Naive thymus-derived CD8-positive, alpha-beta T cell (primary cell): ENCODE measurements around the gene BARD1. TPM values are rescaled to one million over a fixed set of nuclear protein-coding genes. Genes with fewer than 3 reads are reported as not detected.

Experiments
- ATAC-seq, 2 donors: fragments of 150-1000 bp; cut with Tn5 transposase in 1 of 2; sonication (Bioruptor Pico), chemical (Tn5 transposase) in 1 of 2; 1 replicate in 1 of 2; 2 replicates in 1 of 2; pipeline ENCODE4 v1.10.0; 2021; ENCODE audit warnings: mild to moderate bottlenecking in 2 of 2, moderate library complexity in 2 of 2
- POLR2A ChIA-PET: fragments of 350-600 bp; sonication (Branson Sonifier 250); formaldehyde crosslinking; loops from one replicate; lab custom pipeline; 2021; ENCODE audit warnings: antibody characterized with exemption; lab: Charles Lee
- DNase-seq, 10 donors: peaks; one replicate each; pipeline versions ENCODE4 v3.0.0 to v3.0.0-alpha.2; 2020 to 2022
- H3K27ac Mint-ChIP-seq, 10 donors: one replicate each; pipeline ENCODE4 v1.8.0; 2020 to 2022; ENCODE audit warnings: mild to moderate bottlenecking in 10 of 10, mixed read lengths in 10 of 10, moderate library complexity in 4 of 10, inconsistent platforms in 1 of 10
- H3K27me3 Mint-ChIP-seq, 5 donors: one replicate each; pipeline ENCODE4 v1.8.0; 2021 to 2022; ENCODE audit warnings: mixed read lengths in 5 of 5
- H3K36me3 Mint-ChIP-seq, 3 donors: one replicate each; pipeline ENCODE4 v1.8.0; 2020 to 2022; ENCODE audit warnings: mixed read lengths in 3 of 3, mild to moderate bottlenecking in 2 of 3, inconsistent platforms in 1 of 3
- H3K4me1 Mint-ChIP-seq, 4 donors: one replicate each; pipeline ENCODE4 v1.8.0; 2021 to 2022; ENCODE audit warnings: mixed read lengths in 4 of 4
- H3K4me3 Mint-ChIP-seq, 10 donors: one replicate each; pipeline ENCODE4 v1.8.0; 2020 to 2022; ENCODE audit warnings: mild to moderate bottlenecking in 10 of 10, mixed read lengths in 10 of 10, moderate library complexity in 6 of 10, inconsistent platforms in 1 of 10
- H3K9me3 Mint-ChIP-seq, 9 donors: one replicate each; pipeline ENCODE4 v1.8.0; 2020 to 2022; ENCODE audit warnings: mixed read lengths in 9 of 9, mild to moderate bottlenecking in 3 of 9, inconsistent platforms in 1 of 9, moderate library complexity in 1 of 9
- polyA plus RNA-seq, 3 donors: library from polyadenylated mRNA; unstranded; fragments of 300-500 nt; fragmentation: Illumina TruSeq; gene quantifications; one replicate each; pipeline ENCODE4 v1.2.3, GENCODE V29; 2021
- total RNA-seq, 8 experiments: library from RNA in 2 of 8; stranded (reverse) in 2 of 8; gene quantifications; one replicate each; pipeline ENCODE4 v1.2.3 and lab custom pipeline; 2021 to 2026

BARD1 gene
- total RNA-seq (10 to 100 TPM in 1 of 2 experiments, 1 to 10 TPM in 1; 5.8 to 10.0 TPM), polyA plus RNA-seq (10 to 100 TPM in 1 of 3 donors, 1 to 10 TPM in 2; 2.4 to 16.1 (median 4.6) TPM), total RNA-seq (lab: John Stamatoyannopoulos, UW) (7.9 to 12.0 (median 9.7) reads per million in 6 experiments)

- peak; percentile 38 to 80 (median 56) for DNase-seq
- POLR2A ChIA-PET, result interaction anchor here (1.0 kb wide), 1 partner anchor 502 kb away, joined by 5 read pairs; no protein-coding TSS in a partner anchor
- Mint-ChIP-seq H3K27me3 (peaks cover 0 to 6% (median 0%) of the 10 kb centered on the region in 5 donors), H3K4me1 (peaks cover 19 to 35% (median 33%) of the 10 kb centered on the region in 4 donors), H3K36me3 (peaks cover 0 to 2% (median 0%) of the 10 kb centered on the region in 3 donors), H3K27ac (peak within 1 kb of the TSS; percentile 83 to 93 (median 89)), H3K9me3 (no peaks in the 10 kb centered on the region), H3K4me3 (peak within 1 kb of the TSS; percentile 89 to 99 (median 96))
- peak; percentile 60 to 63 for ATAC-seq
Measured at GRCh38 chr2:214808981-214809750, at the start of gene BARD1. Gene BARD1 (minus strand): TSS chr2:214809683. CDS start chr2:214809569, 114 bp downstream.

GRCh38 chr2:214856137-214856536, 46.7 kb upstream of the BARD1 start:
- Mint-ChIP-seq H3K4me1 (no peaks in the 10 kb centered on the region), H3K9me3 (no peaks in the 10 kb centered on the region), H3K4me3 (no peak overlapping the region), H3K27me3 (peaks cover 0 to 11% (median 7%) of the 10 kb centered on the region in 5 donors), H3K27ac (no peak overlapping the region), H3K36me3 (no peaks in the 10 kb centered on the region)
- DNase-seq (no peak), ATAC-seq (no peak)
- POLR2A ChIA-PET, result no interaction called here

GRCh38 chr2:214853906-214854305, 44.4 kb upstream of the BARD1 start:
- DNase-seq (no peak), ATAC-seq (no peak)
- POLR2A ChIA-PET, result no interaction called here
- H3K9me3 Mint-ChIP-seq, result no peaks in the 10 kb centered on the region
- H3K27me3 Mint-ChIP-seq, result peaks cover 0 to 11% (median 5%) of the 10 kb centered on the region in 5 donors
- no peaks in the 10 kb centered on the region for H3K36me3 Mint-ChIP-seq
- no peaks in the 10 kb centered on the region for H3K4me1 Mint-ChIP-seq
- H3K27ac Mint-ChIP-seq, result no peak overlapping the region
- H3K4me3 Mint-ChIP-seq, result no peak overlapping the region

- Mint-ChIP-seq H3K4me1 (no peaks in the 10 kb centered on the region), H3K27me3 (no peaks in the 10 kb centered on the region), H3K27ac (no peak overlapping the region), H3K9me3 (no peaks in the 10 kb centered on the region), H3K36me3 (no peaks in the 10 kb centered on the region), H3K4me3 (no peak overlapping the region)
- POLR2A ChIA-PET, result no interaction called here
- DNase-seq (no peak), ATAC-seq (no peak)
Measured at GRCh38 chr2:214843823-214844222, 34.3 kb upstream of the BARD1 start.

- ATAC-seq (no peak), DNase-seq (no peak)
- Mint-ChIP-seq H3K36me3 (no peaks in the 10 kb centered on the region), H3K4me3 (no peak overlapping the region), H3K9me3 (no peaks in the 10 kb centered on the region), H3K27me3 (no peaks in the 10 kb centered on the region), H3K4me1 (no peaks in the 10 kb centered on the region), H3K27ac (no peak overlapping the region)
- POLR2A ChIA-PET, result no interaction called here
Measured at GRCh38 chr2:214839464-214839863, 30.0 kb upstream of the BARD1 start.

GRCh38 chr2:214837466-214837865, 28.0 kb upstream of the BARD1 start:
- POLR2A ChIA-PET, result no interaction called here
- H3K9me3 Mint-ChIP-seq, result no peaks in the 10 kb centered on the region
- no peak overlapping the region for H3K4me3 Mint-ChIP-seq
- no peaks in the 10 kb centered on the region for H3K27me3 Mint-ChIP-seq
- DNase-seq (no peak), ATAC-seq (no peak)
- no peak overlapping the region for H3K27ac Mint-ChIP-seq
- H3K4me1 Mint-ChIP-seq, result no peaks in the 10 kb centered on the region
- H3K36me3 Mint-ChIP-seq, result no peaks in the 10 kb centered on the region

- Mint-ChIP-seq H3K4me3 (no peak overlapping the region), H3K27me3 (no peaks in the 10 kb centered on the region), H3K4me1 (no peaks in the 10 kb centered on the region), H3K9me3 (no peaks in the 10 kb centered on the region), H3K27ac (no peak overlapping the region), H3K36me3 (no peaks in the 10 kb centered on the region)
- no peak for DNase-seq
- no peak for ATAC-seq
- POLR2A ChIA-PET, result no interaction called here
Measured at GRCh38 chr2:214836568-214836967, 27.1 kb upstream of the BARD1 start.

GRCh38 chr2:214830794-214831346, 21.4 kb upstream of the BARD1 start:
- no peak overlapping the region for H3K27ac Mint-ChIP-seq
- no peak for ATAC-seq

GRCh38 chr2:214816008-214816533, 6.6 kb upstream of the BARD1 start:
- H3K36me3 Mint-ChIP-seq, result no peaks in the 10 kb centered on the region
- peaks cover 0 to 2% (median 1%) of the 10 kb centered on the region in 4 donors for H3K4me1 Mint-ChIP-seq
- POLR2A ChIA-PET, result interaction anchor here (1.0 kb wide), 1 partner anchor 16 kb away, joined by 3 read pairs; no protein-coding TSS in a partner anchor
- DNase-seq (no peak), ATAC-seq (no peak)
- H3K27ac Mint-ChIP-seq, result no peak overlapping the region
- H3K4me3 Mint-ChIP-seq, result no peak overlapping the region
- H3K9me3 Mint-ChIP-seq, result no peaks in the 10 kb centered on the region
- peaks cover 6 to 12% (median 8%) of the 10 kb centered on the region in 5 donors for H3K27me3 Mint-ChIP-seq

More at GRCh38 chr2:214830794-214831346, 21.4 kb upstream of the BARD1 start:
- no peaks in the 10 kb centered on the region for H3K36me3 Mint-ChIP-seq
- H3K27me3 Mint-ChIP-seq, result peaks cover 0 to 1% (median 0%) of the 10 kb centered on the region in 5 donors
- H3K9me3 Mint-ChIP-seq, result no peaks in the 10 kb centered on the region
- no peak overlapping the region for H3K4me3 Mint-ChIP-seq
- peaks cover 0 to 2% (median 0%) of the 10 kb centered on the region in 4 donors for H3K4me1 Mint-ChIP-seq
- peak in 1 of 10 donors; percentile 9 for DNase-seq
- POLR2A ChIA-PET, result no interaction called here

- POLR2A ChIA-PET, result no interaction called here
- Mint-ChIP-seq H3K4me1 (peaks cover 17 to 34% (median 31%) of the 10 kb centered on the region in 4 donors), H3K9me3 (no peaks in the 10 kb centered on the region), H3K4me3 (peak overlapping the region; percentile 89 to 99 (median 96)), H3K27me3 (peaks cover 0 to 6% (median 0%) of the 10 kb centered on the region in 5 donors), H3K36me3 (no peaks in the 10 kb centered on the region), H3K27ac (peak overlapping the region in 6 of 10 donors; percentile 48 to 83 (median 78))
- ATAC-seq (no peak), DNase-seq (peak in 1 of 10 donors; percentile 3)
Measured at GRCh38 chr2:214810671-214811070, 1.2 kb upstream of the BARD1 start.

GRCh38 chr2:214809751-214810564, 475 bp upstream of the BARD1 start:
- Mint-ChIP-seq H3K9me3 (no peaks in the 10 kb centered on the region), H3K27ac (peak overlapping the region in 9 of 10 donors; percentile 35 to 93 (median 83)), H3K4me3 (peak overlapping the region; percentile 89 to 99 (median 96)), H3K4me1 (peaks cover 17 to 35% (median 33%) of the 10 kb centered on the region in 4 donors), H3K27me3 (peaks cover 0 to 6% (median 0%) of the 10 kb centered on the region in 5 donors), H3K36me3 (no peaks in the 10 kb centered on the region)
- peak; percentile 81 to 96 (median 90) for DNase-seq
- POLR2A ChIA-PET, result no interaction called here
- ATAC-seq, result peak; percentile 74 to 81

GRCh38 chr2:214807653-214808052, 1.8 kb downstream of the BARD1 start:
- H3K4me3 Mint-ChIP-seq, result peak overlapping the region; percentile 89 to 99 (median 96)
- no peak for DNase-seq
- peaks cover 0 to 2% (median 0%) of the 10 kb centered on the region in 3 donors for H3K36me3 Mint-ChIP-seq
- peaks cover 19 to 35% (median 33%) of the 10 kb centered on the region in 4 donors for H3K4me1 Mint-ChIP-seq
- H3K27me3 Mint-ChIP-seq, result no peaks in the 10 kb centered on the region
- H3K9me3 Mint-ChIP-seq, result no peaks in the 10 kb centered on the region
- no peak for ATAC-seq
- H3K27ac Mint-ChIP-seq, result peak overlapping the region in 9 of 10 donors; percentile 3 to 93 (median 88)
- POLR2A ChIA-PET, result no interaction called here
